Measurements from ENCODE around the gene ICAM1.

DNA sequence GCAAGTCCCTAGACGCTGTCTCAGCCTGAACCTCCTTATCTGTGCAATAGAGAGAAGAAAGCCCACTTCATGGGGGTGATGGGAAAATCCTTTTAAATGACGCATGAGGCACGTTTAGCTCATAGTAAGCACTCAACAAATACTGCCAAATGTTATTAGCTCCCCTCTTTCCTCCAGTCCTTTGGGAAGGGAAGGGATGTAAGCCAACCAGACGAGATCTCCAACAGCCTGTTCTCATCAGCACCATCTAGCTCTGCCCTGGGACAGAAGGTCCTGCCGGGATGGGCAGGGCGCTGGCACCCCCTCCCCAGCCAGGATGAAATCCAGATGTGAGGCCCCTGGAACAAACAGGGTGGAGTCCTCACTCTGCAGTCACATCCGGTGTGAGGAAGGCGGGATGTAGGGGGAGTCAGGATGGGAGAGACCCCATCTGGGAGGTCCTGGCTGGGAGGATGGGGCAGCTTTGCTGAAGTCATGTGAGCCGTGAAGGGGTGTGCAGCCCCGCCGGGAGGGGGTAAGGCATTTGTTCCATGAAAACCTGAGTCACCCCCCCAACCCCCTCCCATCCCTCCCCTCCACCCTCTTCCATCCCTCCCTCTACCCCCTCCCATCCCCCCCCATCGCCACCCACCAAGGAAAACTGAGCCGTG is 44.4 kb upstream of the ICAM1 start:
- TF ChIP-seq, protein P1, sequence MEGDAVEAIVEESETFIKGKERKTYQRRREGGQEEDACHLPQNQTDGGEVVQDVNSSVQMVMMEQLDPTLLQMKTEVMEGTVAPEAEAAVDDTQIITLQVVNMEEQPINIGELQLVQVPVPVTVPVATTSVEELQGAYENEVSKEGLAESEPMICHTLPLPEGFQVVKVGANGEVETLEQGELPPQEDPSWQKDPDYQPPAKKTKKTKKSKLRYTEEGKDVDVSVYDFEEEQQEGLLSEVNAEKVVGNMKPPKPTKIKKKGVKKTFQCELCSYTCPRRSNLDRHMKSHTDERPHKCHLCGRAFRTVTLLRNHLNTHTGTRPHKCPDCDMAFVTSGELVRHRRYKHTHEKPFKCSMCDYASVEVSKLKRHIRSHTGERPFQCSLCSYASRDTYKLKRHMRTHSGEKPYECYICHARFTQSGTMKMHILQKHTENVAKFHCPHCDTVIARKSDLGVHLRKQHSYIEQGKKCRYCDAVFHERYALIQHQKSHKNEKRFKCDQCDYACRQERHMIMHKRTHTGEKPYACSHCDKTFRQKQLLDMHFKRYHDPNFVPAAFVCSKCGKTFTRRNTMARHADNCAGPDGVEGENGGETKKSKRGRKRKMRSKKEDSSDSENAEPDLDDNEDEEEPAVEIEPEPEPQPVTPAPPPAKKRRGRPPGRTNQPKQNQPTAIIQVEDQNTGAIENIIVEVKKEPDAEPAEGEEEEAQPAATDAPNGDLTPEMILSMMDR (conservative IDR thresholded peaks at IDR 0.05), result no peak
- TF ChIP-seq EZH2 (IDR thresholded peaks at IDR 0.05; ENCODE audit: low read depth), result no peak

Measured in PC-9 (cell line).